Activated CD8-positive, alpha-beta memory T cell treated with anti-CD3 and anti-CD28 coated beads for 36 hours (primary cell): ENCODE results near the gene ARHGAP19. TPM values are rescaled to one million over a fixed set of nuclear protein-coding genes. Genes with fewer than 3 reads are reported as not detected.

ENCODE experiments used
- total RNA-seq, 2 experiments: library from RNA; stranded (reverse); gene quantifications; one replicate each; pipeline ENCODE4 v1.2.3, GENCODE V29; 2021

ARHGAP19 gene
- total RNA-seq, 2 experiments from 2014 or later, result 27.3 to 29.8 TPM

Other genes with a start within 250 kb of the ARHGAP19 start
- under 1 TPM; 0.17 to 0.19 TPM for gene SLIT1, start 106.7 kb downstream of the ARHGAP19 start, total RNA-seq
- 1 to 10 TPM; 3.1 to 3.4 TPM for gene FRAT1, start 26.6 kb upstream of the ARHGAP19 start, total RNA-seq
- gene FRAT2, start 42.1 kb upstream of the ARHGAP19 start, total RNA-seq, result 1 to 10 TPM; 8.5 to 8.7 TPM
- gene RRP12, start 108.7 kb upstream of the ARHGAP19 start, total RNA-seq, result 100 to 1,000 TPM in 1 of 2 experiments, 10 to 100 TPM in 1; 99.8 to 110 TPM
- gene PGAM1, start 133.6 kb upstream of the ARHGAP19 start, total RNA-seq, result 1,000 to 10,000 TPM; 1,302 to 1,307 TPM
- 10 to 100 TPM; 62.5 to 63.3 TPM for gene EXOSC1, start 153.4 kb upstream of the ARHGAP19 start, total RNA-seq
- gene ZDHHC16, start 153.5 kb upstream of the ARHGAP19 start, total RNA-seq, result 10 to 100 TPM; 55.0 to 57.3 TPM
- gene MMS19, start 205.8 kb upstream of the ARHGAP19 start, total RNA-seq, result 100 to 1,000 TPM in 1 of 2 experiments, 10 to 100 TPM in 1; 98.0 to 100 TPM
- 1 to 10 TPM; 2.1 to 2.3 TPM for gene UBTD1, start 206.3 kb upstream of the ARHGAP19 start, total RNA-seq